ENCODE measurements around the gene ACBD4.

DNA sequence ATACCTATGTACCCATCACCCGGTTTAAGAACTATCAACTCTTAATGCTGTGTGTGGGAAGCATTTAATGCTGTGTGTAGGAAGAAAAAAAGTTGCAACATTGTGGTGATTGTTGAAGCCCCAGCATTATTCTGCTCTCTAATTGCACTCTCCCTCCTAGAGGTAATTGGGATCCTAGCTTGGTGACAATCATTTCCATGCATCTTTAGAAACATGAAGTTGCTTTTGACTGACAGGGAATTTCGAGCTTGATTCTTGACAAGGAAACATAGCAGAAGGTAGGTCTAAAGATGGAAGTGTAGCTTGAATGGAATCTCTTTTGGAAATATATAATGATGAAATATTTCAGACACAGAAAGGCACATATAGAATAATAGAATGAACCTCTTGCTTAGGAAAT lies 53.5 kb downstream of the ACBD4 start:
- no peak for TF ChIP-seq TAF1 (IDR thresholded peaks at IDR 0.05; ENCODE audit: low read depth)
- TF ChIP-seq, protein P1, sequence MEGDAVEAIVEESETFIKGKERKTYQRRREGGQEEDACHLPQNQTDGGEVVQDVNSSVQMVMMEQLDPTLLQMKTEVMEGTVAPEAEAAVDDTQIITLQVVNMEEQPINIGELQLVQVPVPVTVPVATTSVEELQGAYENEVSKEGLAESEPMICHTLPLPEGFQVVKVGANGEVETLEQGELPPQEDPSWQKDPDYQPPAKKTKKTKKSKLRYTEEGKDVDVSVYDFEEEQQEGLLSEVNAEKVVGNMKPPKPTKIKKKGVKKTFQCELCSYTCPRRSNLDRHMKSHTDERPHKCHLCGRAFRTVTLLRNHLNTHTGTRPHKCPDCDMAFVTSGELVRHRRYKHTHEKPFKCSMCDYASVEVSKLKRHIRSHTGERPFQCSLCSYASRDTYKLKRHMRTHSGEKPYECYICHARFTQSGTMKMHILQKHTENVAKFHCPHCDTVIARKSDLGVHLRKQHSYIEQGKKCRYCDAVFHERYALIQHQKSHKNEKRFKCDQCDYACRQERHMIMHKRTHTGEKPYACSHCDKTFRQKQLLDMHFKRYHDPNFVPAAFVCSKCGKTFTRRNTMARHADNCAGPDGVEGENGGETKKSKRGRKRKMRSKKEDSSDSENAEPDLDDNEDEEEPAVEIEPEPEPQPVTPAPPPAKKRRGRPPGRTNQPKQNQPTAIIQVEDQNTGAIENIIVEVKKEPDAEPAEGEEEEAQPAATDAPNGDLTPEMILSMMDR (IDR thresholded peaks at IDR 0.05; ENCODE audit: poor library complexity, severe bottlenecking), result no peak
- no peak for TF ChIP-seq EZH2 (IDR thresholded peaks at IDR 0.05; ENCODE audit: borderline replicate concordance, insufficient read depth, low read length, poor library complexity, severe bottlenecking)
- no peak for TF ChIP-seq EP300 (conservative IDR thresholded peaks at IDR 0.05; ENCODE audit: poor library complexity, severe bottlenecking)
- peak; percentile 26 for TF ChIP-seq POLR2AphosphoS5 (IDR thresholded peaks at IDR 0.05)
- TF ChIP-seq, protein P2, sequence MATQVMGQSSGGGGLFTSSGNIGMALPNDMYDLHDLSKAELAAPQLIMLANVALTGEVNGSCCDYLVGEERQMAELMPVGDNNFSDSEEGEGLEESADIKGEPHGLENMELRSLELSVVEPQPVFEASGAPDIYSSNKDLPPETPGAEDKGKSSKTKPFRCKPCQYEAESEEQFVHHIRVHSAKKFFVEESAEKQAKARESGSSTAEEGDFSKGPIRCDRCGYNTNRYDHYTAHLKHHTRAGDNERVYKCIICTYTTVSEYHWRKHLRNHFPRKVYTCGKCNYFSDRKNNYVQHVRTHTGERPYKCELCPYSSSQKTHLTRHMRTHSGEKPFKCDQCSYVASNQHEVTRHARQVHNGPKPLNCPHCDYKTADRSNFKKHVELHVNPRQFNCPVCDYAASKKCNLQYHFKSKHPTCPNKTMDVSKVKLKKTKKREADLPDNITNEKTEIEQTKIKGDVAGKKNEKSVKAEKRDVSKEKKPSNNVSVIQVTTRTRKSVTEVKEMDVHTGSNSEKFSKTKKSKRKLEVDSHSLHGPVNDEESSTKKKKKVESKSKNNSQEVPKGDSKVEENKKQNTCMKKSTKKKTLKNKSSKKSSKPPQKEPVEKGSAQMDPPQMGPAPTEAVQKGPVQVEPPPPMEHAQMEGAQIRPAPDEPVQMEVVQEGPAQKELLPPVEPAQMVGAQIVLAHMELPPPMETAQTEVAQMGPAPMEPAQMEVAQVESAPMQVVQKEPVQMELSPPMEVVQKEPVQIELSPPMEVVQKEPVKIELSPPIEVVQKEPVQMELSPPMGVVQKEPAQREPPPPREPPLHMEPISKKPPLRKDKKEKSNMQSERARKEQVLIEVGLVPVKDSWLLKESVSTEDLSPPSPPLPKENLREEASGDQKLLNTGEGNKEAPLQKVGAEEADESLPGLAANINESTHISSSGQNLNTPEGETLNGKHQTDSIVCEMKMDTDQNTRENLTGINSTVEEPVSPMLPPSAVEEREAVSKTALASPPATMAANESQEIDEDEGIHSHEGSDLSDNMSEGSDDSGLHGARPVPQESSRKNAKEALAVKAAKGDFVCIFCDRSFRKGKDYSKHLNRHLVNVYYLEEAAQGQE (IDR thresholded peaks at IDR 0.05; ENCODE audit: borderline replicate concordance), result no peak
- TF ChIP-seq MXI1 (conservative IDR thresholded peaks at IDR 0.05; ENCODE audit: poor library complexity, severe bottlenecking), result no peak

All from neural cell (in vitro differentiated cells).